Nephron (organoid): ENCODE data around the gene DHPS.
"Not testable (repeated sequence)": the region's sequence is repeated elsewhere in the genome, so short reads cannot be mapped to it uniquely, and the experiment has no call there.

Experiments
- H3K27ac Mint-ChIP-seq, 3 experiments: 2 replicates each; pipeline ENCODE4 v1.8.0; 2020; ENCODE audit warnings: mixed read lengths in 3 of 3, mild to moderate bottlenecking in 2 of 3, moderate library complexity in 1 of 3
- H3K27me3 Mint-ChIP-seq: 2 replicates; pipeline ENCODE4 v1.8.0; 2021; ENCODE audit warnings: low read depth, mild to moderate bottlenecking, moderate library complexity, mixed read lengths
- H3K36me3 Mint-ChIP-seq: 2 replicates; pipeline ENCODE4 v1.8.0; 2020; ENCODE audit warnings: low read depth, mixed read lengths
- H3K4me1 Mint-ChIP-seq: 2 replicates; pipeline ENCODE4 v1.8.0; 2020; ENCODE audit warnings: mixed read lengths
- H3K4me3 Mint-ChIP-seq, 3 experiments: 2 replicates each; pipeline ENCODE4 v1.8.0; 2020; ENCODE audit warnings: mild to moderate bottlenecking in 3 of 3, mixed read lengths in 3 of 3, moderate library complexity in 2 of 3
- H3K9me3 Mint-ChIP-seq: 2 replicates; pipeline ENCODE4 v1.8.0; 2020; ENCODE audit warnings: mixed read lengths
- TF ChIP-seq, protein P1 (sequence below), 3 experiments: fragments of 200-600 bp; sonication (generic); IDR thresholded peaks; one replicate each; pipeline ENCODE4 v1.5.0; 2021; ENCODE audit warnings: antibody characterized with exemption in 3 of 3; ENCODE audit not compliant: unreplicated experiment in 3 of 3

DHPS gene

DNA sequence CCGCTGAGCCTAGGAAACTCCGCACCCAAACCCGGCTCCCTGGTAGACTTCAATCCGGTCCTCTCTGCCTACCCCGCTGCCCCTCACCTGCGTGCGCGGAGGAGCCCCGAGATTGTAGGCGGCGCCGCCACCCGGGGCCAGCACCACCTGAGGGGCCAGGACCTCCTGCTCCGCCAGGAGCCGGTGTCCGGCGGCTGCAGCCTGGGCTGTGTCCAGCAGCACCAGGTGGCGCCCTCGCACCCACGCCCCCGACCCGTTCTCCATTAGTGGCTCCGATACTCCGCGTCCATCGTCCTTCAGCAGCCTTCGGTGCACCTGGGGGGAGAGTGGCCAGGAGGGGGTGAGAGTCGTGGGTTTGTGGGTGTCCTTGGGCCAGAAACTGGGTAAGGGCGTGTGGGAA, 33.6 kb downstream of the DHPS start:
- Mint-ChIP-seq H3K4me3 (no peak overlapping the region), H3K9me3 (no peaks in the 10 kb centered on the region), H3K27me3 (no peaks in the 10 kb centered on the region), H3K27ac (no peak overlapping the region), H3K36me3 (peaks cover 20% of the 10 kb centered on the region), H3K4me1 (no peaks in the 10 kb centered on the region)
- TF ChIP-seq, protein P1, sequence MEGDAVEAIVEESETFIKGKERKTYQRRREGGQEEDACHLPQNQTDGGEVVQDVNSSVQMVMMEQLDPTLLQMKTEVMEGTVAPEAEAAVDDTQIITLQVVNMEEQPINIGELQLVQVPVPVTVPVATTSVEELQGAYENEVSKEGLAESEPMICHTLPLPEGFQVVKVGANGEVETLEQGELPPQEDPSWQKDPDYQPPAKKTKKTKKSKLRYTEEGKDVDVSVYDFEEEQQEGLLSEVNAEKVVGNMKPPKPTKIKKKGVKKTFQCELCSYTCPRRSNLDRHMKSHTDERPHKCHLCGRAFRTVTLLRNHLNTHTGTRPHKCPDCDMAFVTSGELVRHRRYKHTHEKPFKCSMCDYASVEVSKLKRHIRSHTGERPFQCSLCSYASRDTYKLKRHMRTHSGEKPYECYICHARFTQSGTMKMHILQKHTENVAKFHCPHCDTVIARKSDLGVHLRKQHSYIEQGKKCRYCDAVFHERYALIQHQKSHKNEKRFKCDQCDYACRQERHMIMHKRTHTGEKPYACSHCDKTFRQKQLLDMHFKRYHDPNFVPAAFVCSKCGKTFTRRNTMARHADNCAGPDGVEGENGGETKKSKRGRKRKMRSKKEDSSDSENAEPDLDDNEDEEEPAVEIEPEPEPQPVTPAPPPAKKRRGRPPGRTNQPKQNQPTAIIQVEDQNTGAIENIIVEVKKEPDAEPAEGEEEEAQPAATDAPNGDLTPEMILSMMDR (IDR thresholded peaks at IDR 0.05; ENCODE audit: unreplicated experiment in 3 of 3), result no peak

DNA sequence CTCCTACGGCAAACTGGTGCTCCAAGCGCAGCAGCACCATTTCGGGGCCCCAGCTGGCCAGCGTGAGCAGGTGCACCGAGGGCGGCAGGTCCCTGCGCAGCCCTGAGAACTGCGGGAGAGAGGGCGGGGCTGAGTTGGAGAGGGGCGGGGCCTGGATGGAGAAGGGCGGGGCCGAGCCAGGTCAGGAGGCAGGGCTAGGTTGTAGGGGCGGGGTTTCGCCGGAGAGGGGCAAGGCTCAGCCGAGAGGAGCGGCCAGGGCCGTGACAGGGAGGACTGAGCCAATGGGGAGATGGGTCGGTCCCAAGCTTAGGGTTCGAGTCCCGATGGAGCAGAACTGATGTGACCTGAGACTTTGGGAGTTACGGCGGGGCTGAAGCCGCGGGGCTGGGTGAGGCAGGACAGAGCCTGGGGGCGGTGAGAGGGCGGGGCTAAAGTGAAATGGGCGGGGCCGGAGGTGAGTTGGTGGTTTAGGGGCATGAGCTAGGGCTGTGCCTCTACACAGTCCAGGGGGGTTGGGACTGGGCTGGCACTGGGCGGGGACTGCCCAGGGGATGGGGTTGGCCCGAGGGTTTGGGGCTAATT, 34.1 kb downstream of the DHPS start:
- TF ChIP-seq, protein P1 (IDR thresholded peaks at IDR 0.05; ENCODE audit: unreplicated experiment in 3 of 3), result no peak
- no peaks in the 10 kb centered on the region for H3K4me1 Mint-ChIP-seq

DNA sequence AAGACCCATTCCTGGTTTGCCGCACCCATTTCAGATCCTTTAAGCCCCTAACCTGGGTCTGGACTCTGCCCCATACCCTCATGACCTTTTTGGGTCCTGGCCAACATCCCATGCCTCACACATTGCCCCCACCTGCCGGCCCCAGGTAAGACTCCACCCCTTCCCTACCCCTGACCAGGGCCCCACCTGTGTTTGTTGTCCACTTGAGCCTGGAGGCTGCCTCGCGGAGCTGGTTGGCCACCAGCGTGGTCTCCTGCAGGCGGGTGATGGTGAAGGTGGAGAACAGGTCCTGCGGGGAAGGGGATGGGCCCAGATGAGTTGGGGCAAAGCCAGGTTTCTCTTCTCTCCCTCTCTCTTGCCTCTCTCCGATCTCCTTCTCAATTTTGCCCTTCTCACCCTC, 34.6 kb downstream of the DHPS start:
- Mint-ChIP-seq H3K4me3 (no peak overlapping the region), H3K9me3 (no peaks in the 10 kb centered on the region), H3K27ac (no peak overlapping the region), H3K4me1 (no peaks in the 10 kb centered on the region), H3K27me3 (no peaks in the 10 kb centered on the region), H3K36me3 (peaks cover 17% of the 10 kb centered on the region)
- TF ChIP-seq, protein P1 (IDR thresholded peaks at IDR 0.05; ENCODE audit: unreplicated experiment in 3 of 3), result no peak

More for the DNA sequence above, 34.1 kb downstream of the DHPS start:
- H3K9me3 Mint-ChIP-seq, result no peaks in the 10 kb centered on the region
- no peak overlapping the region for H3K27ac Mint-ChIP-seq
- H3K27me3 Mint-ChIP-seq, result no peaks in the 10 kb centered on the region
- no peak overlapping the region for H3K4me3 Mint-ChIP-seq
- peaks cover 20% of the 10 kb centered on the region for H3K36me3 Mint-ChIP-seq

DNA sequence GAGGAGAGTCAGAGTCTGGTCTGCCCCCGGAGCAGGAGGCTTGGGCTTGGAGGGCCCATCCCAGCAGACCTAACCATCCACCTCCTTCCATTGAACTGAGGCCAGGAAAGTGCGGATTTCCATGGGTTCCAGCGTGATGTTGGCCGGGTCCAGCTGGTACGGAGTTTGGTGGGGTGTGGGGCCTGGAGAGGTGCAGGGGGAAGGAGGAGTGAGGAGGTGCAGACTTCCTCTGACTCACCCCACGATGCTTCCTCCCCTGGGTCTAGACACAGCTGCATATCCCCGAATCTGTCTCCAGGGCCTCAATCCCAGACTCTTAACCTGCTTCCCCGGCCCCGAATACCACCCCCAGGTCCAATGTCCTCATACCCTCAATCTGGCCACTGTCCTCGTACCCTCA, 35.1 kb downstream of the DHPS start:
- Mint-ChIP-seq H3K4me1 (no peaks in the 10 kb centered on the region), H3K27ac (no peak overlapping the region), H3K27me3 (no peaks in the 10 kb centered on the region), H3K4me3 (no peak overlapping the region), H3K9me3 (no peaks in the 10 kb centered on the region), H3K36me3 (peaks cover 13% of the 10 kb centered on the region)
- TF ChIP-seq, protein P1 (IDR thresholded peaks at IDR 0.05; ENCODE audit: unreplicated experiment in 3 of 3), result no peak

DNA sequence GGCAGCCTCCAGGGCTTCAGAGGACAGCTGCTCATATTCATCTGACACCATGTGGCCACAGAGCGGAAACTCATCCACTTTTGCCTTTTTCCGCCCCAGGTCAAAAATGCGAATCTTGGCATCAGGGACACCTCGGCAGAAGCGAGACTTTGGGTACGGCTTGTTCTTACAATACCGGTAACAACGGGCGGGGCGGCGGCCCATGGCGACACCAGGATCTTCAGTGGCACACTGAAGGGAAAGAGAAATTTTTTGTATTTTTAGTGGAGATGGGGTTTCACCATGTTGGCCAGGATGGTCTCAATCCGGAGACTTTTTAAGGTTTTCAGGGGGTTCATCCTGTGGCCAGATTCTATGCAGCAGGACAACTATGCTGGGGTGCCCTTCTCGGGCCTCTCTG, 38.0 kb downstream of the DHPS start:
- not testable (repeated sequence) for H3K36me3 Mint-ChIP-seq, H3K4me3 Mint-ChIP-seq, H3K27me3 Mint-ChIP-seq, H3K27ac Mint-ChIP-seq, H3K4me1 Mint-ChIP-seq, H3K9me3 Mint-ChIP-seq

DNA sequence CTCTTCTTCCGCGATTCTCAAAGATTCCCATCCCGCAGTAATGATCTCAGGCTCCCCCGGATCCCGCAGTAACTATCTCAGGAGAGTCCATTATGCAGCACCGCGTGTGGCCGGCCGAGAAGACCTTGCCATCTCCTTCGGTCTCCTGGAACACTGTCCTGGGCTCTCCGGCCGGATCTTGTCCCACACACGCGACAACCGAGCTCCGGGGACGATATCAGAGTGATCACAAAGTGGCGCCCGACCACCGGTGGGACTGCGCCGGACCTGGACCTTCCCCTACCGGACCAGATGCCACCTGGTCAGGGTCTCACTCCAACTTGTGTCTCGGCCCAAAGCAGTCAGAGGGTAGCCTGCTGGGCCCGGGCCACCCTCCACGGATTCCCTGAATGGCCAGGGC, 39.2 kb downstream of the DHPS start:
- Mint-ChIP-seq H3K9me3 (no peaks in the 10 kb centered on the region), H3K4me3 (no peak overlapping the region), H3K27ac (no peak overlapping the region), H3K4me1 (peaks cover 5% of the 10 kb centered on the region), H3K36me3 (peaks cover 4% of the 10 kb centered on the region), H3K27me3 (no peaks in the 10 kb centered on the region)
- TF ChIP-seq, protein P1 (IDR thresholded peaks at IDR 0.05; ENCODE audit: unreplicated experiment in 3 of 3), result no peak
